HK-2 (cell line): Measurements from ENCODE around the gene RXRA.

Experiments
- DNase-seq: peaks from one replicate; pipeline ENCODE4 v3.0.0-alpha.2; 2018; ENCODE audit not compliant: unreplicated experiment

RXRA gene

DNA sequence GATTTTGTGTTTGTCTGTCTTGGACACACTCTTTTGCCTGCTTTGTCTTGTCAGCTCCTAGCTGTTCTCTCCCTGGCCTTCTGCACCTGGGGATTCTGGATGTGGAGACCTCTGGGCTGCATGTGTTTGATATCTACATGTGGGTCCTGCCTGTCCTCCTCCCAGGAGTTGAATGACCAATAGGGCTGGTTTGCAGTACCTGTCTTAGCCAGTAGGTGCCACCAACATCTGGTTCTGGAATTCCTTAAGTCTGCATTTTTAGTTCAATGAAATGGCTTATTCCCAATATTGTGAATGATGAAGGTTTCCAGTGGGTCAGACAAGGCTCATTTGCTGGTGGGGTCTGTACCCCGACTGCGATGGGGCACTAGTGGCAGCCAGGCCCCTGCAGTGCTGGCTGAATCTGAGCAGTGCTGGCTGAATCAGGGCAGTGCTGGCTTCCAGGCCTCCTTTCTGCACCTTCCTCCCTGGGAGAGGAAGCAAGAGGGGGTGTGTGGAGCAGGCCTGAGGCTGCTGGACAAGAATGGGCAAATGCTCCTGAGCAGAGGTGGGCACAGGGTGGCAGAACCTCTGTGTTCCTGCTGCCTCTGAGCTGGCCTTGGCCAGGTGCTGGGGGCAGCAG lies 73.3 kb downstream of the RXRA start:
- DNase-seq = no peak

DNA sequence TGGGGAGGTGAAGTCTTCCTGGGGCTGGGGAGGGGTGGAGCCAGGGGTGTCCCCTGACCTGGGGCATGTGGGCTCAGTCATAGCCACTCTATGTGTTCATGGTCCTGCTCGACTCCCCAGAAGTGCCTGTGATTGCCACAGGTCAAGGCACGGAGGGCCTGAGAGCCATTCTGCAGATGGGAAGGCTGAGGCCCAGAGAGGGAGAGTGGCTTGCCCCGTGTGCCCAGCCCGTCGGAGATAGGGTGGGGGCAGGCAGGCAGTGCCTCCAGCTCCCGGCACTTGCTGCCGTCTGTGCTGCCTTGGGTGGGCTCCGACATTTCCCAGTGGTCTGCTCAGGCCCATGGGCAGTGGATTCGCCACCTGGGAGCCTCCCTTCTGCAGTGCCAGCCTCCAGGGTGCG lies 74.0 kb downstream of the RXRA start:
- DNase-seq = no peak

DNA sequence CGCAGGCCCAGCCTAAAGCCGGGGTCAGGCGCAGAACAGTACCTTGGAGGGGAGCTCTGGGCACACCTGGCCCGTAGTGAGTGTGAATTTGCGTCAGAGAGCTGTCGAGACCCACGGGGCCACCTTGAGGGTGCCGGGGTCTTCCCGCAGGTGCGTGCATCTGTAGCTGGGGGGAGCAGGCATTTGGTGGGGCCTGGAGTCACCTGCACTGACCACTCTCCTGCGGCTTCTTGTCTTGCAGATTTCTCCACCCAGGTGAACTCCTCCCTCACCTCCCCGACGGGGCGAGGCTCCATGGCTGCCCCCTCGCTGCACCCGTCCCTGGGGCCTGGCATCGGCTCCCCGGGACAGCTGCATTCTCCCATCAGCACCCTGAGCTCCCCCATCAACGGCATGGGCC lies 75.1 kb downstream of the RXRA start:
- no peak for DNase-seq

DNA sequence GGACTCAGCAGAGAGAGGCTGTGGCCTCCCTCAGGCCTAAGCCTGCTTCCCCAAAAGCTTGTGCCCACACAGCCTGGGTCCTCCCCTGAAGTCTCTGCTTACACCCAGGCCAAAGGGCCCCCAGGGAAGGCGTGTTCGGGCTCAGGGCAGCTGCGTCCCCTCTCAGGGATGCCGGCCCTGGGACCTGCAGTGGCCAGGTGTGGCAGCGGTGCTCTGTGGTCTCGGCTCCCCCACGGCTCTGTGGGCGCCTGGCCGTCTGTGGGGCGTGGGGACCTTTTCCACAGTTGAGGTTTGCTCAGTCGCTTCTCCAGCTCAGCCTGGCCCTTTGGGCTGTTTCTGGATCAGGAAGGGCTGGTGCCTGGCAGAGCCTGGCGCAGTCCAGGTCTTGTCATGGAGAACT lies 75.9 kb downstream of the RXRA start:
- DNase-seq = no peak

DNA sequence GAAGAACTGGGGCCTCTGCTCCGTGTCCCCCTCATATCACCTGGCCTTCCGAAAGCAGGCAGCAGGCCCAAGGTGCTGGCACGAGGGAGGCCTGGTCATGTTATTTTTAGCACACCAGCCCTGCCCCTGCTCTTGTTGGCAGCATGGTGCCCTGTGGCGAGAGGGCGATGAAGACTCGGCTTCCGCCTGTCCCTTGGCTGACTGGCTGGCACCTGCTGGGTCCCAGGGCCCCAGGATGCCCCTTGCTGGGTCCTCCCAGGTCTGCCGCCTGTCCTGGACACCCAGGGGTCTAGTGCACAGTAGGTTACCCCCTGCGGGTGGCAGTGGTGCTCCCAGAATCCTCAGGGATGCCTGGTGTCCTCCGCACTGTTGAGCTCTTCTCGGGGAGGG lies 77.0 kb downstream of the RXRA start:
- DNase-seq = no peak

DNA sequence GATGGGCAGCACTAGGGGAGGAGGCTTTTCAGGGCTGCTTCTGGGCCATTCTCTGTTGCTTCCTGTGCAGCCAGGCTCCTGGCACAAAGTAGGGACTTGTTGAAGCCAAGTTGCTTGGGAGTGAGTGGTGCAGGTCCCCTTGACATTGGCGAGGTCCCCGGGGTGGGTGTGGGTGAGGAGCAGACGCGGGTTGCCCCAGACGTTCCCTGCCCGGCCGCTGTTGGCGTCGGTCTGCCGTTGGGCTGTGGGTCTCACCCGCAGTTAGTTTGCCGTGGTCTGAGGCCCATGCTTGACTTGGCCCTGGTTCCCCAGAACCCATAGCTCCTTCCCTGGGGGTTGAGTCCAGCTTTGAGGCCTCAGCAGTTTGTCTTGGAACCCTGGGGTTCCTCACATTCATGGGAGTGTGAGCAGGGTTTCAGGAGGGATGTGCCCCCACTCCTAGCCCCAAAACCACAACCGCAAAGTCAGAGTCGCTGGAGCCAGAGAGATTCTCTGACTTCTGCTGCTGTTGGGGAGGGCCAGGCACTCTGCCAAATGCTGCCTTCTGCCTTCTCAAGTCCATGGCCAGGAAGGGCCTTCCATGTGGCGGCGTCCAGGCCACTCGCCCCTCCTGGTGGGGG lies 77.5 kb downstream of the RXRA start:
- DNase-seq = no peak

DNA sequence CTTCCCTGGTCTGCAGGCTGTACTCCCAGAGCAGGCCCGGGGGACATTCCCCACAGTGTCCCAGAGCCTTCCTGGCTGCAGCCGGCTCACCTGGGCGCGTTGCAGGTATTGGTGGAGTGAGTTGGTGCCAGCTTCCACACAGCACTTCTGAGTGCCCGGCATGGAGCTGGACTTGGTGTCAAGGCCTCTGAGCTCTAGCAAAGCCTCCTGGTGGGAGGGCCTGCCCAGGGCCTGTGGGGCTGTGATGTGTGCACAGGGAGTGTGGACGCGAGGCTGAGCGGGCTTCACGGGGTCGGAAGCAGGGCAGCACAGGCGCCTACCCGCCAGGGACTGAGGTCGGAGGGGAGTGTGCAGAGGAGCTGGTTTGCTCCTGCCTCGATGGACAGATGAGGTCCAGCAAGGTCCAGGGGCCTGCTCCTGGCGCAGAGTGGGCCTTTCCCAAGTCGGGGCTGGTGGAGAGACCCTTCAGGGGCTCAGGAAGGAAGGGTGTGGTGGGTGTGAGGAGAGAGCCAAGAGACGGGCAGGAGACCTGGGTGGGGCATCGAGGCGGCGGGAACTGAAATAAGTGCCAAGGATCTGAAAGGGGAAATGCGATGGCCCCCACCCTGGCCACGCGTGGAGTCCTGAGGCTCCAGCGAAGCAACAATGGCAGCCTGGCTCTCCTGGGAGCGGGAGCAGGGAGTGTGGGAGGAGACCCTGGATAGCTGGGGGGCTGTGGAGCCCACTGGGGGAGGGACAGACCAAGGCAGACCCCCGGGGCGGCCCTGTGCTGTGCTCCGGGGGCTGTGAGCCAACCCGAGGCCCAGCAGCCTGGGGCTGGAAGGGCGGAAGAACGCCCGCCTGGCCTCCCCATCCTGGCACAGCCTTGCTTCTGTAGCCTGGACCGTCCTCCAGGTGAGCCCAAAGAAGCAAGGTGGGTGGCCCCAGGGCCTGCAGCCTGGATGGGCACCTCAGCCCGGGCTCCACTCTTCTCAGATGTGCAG lies 78.4 kb downstream of the RXRA start:
- no peak for DNase-seq

DNA sequence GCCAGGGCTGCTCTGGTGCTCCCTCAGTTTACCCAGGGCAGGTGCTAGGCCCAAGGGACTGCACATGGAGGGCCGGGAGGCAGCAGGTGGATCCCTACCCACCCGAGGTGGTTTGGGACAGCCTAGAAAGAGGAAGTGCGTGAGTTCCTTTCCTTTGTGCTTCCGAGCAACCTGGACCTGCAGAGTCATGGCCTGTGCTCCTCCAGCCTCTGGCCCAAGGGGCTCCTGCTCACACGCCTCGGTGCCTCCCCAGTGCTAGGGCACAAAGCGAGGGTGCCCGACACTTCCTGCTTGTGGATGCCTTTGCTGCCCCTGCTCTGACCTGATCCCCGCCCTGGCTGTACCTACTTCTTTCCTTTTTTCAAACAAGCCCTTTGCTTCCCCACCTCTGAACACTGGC lies 79.3 kb downstream of the RXRA start:
- no peak for DNase-seq

DNA sequence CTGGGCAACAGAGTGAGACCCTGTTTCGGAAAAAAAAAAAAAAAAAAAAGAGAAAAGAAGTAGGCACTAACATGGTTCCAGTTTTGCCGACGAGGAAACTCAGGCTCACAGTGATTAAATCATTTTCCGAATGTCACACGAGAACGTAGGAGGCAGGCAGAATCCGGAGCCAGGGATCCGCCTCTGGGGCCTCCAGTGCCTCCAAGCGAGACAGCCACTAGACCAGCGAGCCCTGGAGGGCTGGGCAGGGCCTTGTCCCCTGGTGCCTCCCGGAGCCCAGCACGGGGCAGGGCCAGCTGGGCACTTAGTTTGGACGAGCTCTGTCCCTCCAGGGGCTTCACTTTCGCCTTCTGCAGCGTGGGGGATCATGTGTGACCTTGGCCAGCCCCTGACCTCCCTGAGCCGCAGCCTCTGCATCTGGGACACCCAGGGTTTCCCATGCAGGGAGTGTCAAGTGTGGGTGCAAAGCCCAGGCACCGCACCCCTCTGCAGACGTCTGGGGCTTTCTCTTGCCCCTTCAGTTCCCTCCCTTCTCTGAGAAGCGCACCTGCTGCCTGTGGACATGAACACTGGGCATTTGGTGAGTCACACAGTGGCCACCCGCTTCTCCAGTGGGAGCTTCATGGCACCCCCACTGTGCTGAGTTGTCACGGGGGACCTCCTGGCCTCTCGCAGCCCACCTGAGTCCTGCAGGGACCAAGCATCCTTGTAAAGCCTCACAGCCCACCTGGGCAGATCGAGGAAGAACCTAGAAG lies 80.3 kb downstream of the RXRA start:
- no peak for DNase-seq

DNA sequence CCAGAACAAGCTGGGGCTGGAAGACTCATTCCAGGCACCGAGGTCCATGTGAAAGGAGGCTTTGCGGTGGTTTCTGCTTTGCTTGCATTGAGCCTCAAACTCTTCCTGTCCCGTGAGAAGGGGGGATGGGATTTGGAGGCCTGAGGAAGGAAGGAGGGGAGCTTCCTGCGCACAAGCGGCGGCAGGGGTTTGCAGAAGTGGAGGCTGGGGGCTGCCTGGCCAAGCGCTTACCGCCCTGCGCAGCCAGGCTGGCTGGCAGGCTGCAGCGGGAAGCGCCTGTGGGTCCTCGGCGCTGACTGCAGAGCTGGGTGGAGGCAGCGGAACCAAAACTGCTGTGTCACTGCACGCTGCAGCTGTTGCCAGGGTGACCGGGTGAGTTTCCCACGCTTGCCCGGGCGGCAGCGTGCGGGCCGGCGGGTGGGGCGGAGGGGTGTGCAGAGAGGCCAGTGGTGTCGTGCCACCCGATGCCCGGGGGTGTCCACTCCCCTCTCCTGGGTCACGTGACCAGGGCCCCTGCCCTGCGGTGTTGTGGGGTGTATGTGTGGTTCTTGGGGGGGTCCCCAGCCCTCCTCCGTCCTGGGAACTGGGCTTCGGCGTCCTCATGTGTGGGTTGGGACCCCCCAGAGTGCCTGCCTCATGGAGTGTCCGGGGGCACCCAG lies 81.0 kb downstream of the RXRA start:
- no peak for DNase-seq

DNA sequence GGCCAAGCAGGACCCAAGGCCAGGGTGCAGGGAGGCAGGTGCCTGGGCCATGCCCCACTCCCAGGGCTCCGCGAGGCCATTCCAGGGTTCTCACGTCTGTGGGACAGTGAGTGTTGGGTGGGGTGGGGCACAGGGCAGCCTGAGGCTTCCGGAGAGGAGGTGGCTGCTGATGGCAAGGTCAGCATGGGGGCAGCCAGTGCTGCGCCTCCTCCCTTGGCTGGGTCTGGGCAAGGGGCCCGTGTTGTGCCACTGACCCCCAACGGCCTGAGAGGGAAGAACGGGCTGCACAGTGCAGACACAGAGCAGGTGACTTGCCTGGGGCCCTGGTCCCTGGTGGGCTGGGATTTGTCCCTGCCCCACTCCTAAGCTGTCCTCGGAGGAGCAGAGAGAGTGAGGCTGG lies 82.1 kb downstream of the RXRA start:
- DNase-seq = no peak

DNA sequence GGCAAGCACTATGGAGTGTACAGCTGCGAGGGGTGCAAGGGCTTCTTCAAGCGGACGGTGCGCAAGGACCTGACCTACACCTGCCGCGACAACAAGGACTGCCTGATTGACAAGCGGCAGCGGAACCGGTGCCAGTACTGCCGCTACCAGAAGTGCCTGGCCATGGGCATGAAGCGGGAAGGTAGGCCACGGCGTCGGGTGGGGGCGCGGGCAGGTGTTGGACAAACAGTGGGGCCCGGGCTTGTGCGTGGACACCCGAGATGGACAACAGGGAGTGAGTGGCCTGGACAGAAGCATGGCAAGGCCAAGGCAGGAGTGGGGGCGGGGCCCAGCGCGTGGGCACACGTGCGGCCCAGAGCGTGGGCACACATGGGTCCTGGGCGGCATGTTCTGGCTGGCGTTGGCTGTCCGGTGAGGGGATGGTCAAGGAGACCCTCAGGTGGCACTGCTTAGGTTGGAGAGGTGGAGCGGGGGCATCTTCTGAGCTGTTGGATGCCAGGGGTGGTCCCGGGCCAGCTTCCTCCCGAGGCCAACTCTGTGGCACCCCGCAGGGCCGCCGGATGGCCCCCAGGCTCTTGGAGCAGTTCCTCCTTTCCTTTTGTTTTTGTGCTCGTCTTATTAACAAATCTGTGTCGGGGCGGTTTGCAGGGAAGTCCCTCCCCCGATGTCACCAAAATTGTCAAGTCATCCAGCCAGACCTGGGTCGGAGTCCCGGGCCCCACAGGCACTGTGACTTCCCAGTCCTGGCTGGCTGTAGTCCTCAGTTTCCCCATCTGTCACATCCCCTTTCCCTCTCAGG lies 82.9 kb downstream of the RXRA start:
- DNase-seq = no peak

DNA sequence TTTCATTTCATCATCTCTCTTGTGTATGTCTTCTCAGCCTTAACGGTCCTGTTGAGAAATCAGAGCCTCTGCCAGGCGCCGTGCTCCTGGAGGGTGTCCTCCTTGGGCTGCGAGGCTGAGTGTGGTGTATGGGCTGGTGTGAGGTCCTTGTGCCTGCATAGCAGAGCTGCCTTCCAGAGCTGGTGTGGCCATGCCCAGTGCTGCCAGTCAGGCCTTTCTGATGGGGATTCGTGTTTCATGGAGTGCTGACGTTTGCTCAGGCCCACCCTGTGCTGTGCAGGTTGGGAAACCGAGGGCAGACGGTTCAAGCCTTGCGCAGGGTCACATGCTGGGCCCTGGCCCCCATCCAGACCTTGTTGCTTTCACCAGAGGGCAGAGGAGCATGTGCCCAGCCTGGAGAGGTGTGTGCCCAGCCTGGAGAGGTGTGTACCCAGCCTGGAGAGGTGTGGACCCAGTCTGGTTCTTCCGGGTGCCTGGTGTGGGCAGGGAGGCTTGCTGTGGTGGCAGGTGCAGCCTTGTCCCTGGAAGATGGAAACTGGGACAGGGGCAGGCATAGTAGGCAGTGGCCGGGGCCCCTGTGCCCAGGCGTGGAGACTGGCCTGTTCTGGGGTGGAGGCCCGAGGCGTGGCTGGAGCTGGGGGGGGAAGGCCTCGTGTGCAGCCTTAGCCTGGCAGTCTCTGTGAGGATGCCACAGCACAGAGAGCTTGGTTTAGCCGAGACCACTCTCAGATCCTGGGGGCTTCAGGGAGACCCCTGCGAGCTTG lies 84.0 kb downstream of the RXRA start:
- no peak for DNase-seq

DNA sequence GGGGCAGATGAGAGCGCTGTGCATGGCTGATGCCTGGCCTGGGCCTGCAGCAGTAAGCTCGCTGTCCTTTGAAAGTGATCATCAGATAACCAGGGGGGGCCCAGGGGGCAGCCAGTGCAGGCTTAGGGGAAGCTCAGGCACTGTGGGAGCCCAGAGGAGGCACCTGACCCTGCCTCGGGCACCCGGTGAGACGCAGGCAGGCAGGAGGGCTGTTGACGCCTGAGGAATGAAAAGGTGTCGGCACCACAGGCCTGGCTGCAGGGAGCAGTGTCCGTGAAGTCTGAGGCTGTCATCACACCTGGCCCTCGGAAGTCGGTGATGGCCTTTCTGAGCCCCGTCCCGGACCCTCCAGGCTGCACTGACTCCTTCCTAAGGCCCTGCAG lies 84.6 kb downstream of the RXRA start:
- no peak for DNase-seq

DNA sequence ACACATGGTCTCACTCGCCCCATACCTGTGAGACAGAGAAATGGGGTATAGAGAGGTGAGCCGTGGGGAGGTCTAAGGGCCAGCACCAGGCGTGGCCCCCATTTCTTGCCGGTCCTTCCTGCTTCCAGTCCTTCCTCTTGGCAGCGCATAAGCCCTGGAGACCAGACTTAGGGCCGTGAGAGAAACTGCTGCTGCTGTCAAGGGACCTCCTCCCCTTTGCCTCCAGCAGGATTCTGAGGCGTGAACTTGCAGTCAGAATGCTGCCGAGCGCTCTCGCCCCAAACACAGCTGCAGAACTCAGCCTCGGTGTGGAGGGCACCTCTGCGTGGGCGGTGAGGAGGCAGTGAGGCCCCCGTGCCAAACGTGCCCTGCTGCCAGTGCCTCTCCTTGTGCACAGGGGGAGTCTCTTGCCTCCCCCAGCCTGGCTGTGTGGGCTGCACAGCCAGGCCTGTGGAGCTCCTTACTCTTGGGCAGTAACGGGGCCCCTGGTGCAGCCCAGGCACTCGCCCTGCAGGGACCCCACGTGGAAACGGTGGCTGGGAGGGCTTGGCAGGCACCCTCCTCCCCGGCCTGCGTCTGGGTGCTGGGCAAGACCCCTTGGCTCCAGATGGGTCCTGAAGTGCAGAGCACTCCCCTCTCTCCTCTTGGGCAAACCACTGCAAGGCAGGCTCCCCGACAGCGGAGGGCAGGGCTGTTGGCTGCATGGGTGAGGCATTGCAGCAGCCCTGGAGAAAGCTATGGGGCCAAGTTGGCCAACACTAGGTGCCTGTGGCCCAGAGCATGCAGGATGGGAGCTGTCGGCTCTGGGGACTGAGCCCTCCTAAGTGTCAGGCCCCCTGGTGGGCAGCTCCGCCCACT lies 85.4 kb downstream of the RXRA start:
- DNase-seq = no peak

DNA sequence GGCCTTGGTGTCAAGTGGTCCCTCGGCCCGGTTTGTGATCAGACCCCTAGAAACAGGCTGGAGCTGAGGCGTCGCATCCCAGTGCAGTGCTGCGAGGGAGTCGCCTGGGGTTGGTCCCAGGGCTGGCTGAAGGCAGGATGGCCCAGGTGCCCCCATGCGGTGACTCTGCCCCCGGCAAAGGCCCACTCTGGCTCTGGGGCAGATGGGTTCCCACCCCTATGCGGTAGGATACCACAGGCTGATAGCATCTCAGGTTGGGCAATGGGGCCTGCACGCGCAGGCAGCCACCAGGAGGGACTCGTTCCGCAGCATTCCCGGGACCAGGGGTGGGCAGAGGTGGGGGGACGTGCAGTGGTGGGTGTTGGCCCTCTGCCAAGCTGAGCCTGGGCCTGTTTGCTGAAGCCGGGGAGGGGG lies 86.0 kb downstream of the RXRA start:
- DNase-seq = no peak

DNA sequence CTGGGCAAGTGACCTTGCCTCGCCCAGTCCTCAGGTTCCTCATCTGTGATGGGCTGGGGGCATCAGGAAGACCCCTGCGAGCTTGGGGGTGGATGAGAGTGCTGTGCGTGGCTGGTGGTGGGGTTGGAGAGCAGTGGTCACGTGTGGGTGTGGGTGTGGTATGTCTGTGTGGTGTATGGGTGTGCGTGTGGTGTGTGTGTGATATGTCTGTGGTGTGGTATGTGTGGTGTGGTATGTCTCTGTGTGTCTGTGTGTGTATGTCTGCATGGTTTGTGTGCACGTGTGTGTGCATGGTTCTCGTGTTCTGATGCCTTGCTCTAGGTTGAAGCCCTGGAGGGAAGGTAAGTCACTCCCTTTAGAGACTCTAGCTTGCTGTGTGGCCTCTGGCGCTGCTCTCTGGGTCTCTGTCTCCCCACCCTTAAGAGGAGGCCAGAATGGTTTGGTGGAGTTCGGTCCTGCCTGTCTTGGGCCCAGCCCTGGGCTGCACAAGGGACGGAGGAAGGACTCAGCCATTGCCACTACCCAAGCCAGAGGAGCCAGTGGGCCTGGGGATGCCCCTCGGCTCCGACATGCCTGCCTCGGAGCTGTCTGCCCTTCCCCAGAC lies 87.0 kb downstream of the RXRA start:
- no peak for DNase-seq

DNA sequence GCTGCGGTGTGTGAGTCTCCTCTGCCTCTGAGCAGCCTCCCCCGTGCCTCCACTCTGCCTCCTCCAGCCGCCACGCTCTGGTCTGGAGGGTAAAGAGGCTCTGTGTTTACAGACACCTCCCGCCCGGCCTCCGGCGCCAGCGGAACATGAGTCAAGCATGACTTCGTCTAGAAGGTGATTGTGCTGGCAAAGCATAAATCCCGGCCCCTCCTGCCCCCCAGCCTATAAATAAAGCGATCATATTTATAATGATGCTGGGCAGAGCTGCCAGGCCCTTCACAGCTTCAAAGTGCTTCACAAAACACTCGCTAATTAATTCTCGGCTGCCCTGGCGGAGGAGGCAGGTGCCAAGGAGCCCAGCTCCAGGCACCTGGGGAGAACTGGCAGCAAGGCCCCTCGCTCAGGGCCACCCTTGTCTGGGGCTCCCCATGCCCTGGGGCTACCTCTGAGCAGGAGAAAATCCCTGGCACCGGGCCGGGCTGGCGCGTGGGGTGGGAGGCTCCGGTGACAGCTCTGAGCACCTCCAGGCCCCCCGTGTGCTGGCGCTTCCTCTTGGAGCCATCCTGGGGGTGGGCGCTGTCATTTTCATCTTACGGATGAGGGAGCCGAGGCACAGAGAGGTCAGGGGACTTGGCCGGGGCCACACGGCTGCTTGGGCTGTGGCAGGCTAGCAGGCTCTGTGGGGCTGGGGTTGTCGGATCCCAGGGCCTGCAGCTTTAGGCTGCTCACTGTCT lies 87.8 kb downstream of the RXRA start:
- DNase-seq = peak; percentile 23
